ENCODE results near the gene KRTAP10-3.
"Not testable (repeated sequence)": the region's sequence is repeated elsewhere in the genome, so short reads cannot be mapped to it uniquely, and the experiment has no call there.

KRTAP10-3 gene

DNA sequence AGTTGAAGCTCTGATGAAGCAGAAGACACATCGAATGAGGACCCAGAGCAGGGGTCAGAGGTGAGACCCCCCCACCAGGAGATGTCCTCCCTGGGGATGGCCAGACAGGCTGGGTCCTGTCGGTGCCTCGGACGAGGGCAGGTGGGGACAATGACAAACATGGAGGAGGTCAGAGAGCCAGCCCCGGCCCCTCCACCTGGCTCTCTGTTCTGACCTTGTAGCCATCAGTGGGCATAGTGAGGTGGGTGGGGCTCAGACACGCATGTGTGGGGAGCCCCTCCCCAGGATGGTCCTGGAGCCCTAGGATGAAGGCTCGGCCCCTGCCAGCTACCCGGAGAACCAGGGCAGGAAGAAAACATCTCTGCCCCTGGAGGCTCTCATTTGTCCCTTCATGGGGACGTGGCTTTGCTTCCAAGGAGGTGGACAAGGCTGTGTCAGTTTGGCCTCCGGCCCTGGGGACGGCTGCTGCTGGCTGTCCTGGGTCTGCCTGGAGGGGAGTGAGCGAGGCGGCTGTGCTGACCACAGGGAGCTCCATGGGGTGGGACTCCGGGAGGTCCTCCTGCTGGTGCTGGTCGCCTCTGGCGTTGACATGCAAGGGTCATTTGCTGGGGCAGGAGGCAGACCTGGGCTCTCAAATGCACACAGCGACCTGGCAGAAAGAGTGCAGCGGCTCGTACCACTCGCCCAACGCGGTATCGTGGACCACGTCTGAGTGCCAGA lies 31.2 kb upstream of the KRTAP10-3 start:
- DNase-seq, result no peak

DNA sequence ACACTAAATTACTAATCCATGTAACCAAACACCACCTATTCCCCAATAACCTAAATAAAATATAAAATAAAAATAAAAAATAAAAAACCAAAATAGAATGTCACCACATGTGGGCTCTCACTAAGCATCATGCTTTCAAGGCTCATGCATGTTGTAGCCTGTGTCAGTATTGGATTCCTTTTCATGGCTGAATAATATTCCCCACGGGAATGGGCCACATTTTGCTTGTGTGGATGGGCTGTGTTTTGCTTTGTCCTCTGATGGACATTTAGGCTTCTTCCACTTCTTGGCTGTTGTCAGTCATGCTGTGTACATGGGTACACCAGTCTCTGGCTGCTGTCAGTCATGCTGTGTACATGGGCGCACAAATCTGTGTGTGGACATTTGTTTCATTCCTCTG lies 30.5 kb upstream of the KRTAP10-3 start:
- no peak for DNase-seq

DNA sequence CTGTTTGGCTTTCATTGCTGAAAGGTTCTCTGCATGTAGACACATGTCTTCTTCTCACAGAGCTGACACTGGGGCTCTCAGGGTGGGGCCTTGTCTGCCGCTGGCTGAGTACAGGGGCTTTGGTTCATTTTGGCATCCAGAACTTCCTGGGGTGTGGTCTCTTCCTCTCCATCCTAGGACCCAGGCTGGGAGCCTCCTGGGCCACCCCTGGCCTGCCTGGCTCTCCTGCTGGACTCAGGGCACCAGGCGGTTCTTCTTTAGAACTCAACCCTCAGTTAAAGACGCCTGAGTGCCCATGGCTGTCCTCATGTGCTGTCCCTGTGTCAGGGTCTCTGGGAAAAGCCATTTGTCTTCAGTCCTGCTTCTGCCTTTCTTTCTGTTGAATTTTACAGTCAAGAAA lies 27.3 kb upstream of the KRTAP10-3 start:
- no peak for DNase-seq

DNA sequence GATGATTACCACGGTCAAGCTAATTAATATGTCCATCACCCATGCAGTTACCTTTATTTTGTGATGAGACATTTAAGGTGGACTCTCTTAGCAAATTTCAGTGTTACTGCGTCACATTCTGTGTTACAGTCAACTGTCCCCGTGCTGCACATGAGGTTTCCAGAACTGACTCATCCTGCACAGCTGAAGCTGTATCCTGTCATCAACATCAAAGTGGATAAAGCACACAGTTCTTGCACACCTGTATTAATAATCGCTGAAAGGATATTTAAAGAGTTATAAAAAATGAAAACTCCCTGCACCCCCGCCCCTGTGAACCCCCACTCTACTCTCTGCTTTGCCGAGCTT lies 25.2 kb upstream of the KRTAP10-3 start:
- no peak for DNase-seq

DNA sequence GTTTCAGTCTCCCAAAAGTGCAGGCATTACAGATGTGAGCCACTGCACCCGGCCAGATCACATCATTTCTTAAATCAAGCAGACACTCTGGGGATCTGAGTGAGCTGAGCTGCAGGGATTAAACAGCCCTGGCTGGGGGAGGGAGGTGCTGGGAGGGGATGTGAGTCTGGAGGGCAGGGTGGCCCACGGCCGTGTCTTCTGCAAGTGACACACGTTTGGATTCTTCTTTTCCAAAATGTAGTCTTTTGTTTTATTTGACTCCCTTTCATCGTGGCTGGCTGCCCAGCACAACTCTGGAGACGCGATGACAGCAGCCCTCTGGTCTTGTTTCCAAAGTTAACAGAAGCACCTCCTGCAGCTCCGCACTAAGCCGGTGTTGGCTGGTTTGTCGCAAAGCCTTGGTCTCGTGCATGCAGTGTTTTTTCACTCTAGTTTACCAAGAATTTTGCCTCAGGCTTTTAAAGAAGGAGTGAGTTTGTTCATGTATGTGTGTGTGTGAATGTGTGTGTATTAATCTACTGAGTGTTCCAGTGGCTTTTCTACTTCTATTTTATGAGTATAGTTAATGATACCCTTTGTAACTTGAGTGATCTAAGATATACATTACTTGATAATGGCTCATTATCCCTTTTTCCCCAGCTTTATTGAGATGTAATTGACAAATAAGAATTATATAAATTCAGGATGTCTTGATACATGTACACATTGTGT lies 24.6 kb upstream of the KRTAP10-3 start:
- DNase-seq, result no peak

DNA sequence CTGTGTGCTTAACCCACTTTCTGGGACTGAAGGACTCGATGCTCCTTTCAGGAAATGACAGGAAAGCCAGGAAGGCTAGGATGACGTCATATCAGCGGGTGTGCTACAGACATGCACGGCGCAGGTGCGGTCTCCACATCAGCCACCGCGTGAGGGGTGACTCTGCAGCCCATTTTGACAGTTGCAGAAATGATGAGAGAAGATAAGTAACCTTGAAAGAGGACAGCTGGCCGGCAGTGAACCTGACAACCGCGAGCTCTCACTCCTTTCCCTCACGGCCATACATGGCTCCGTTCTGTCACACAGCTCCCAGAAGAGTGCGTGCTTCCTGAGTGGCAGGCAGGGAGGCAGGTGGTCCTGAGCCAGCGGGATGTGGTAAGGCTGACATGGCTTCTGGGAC lies 23.5 kb upstream of the KRTAP10-3 start:
- DNase-seq, result no peak

DNA sequence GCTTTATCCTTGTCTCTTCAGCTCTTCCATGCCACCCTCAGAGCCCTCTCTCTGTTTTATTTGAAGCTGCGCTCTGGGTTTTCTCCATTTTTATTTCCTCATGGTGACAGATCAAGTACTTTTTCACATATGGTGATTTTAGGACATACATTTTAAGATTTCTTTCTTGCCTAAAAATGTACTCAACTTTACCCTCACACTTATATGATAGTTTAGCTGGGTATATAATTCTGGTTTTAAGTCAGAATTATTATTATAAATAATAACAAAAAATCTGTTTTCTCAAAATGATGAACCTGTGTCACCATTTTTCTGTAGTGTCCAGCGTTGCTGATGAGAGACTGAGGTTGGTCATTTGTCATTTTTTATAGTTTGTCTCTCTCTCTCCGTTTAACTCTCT lies 22.6 kb upstream of the KRTAP10-3 start:
- no peak for DNase-seq

DNA sequence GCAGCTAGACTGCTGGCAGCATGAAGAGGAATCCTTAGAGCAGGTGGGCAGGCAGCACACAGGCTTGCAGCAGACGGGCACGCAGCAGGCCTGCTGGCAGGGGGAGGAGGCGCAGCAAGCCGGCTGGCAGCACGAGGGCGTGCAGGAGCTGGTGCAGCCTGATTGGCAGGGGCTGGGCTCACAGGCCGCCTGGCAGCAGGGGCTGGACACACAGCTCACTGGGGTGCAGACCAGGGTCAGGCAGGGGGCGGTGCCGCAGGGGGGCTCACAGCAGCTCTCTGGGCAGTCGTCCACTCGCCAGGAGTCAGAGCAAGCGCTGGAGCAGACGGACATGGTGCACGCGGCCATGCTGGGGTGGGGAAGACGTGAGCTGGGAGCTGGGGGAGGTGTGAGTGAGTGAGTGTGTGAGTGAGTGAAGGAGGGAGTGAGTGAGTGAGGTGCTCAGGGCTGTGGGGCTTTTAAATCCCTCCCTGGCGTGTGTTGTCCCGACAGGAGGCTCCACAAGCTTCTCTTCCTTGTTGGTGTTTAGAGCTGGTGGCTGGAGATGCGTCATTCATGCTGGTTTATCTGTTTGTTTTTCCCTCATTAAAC lies 21.7 kb upstream of the KRTAP10-3 start, which contains the start of gene KRTAP10-5:
KRTAP10-5 (minus strand) TSS at position 374 of the 591 bp plus-strand sequence; CDS start at position 348, 26 bp downstream.
- DNase-seq, result not testable (repeated sequence)

DNA sequence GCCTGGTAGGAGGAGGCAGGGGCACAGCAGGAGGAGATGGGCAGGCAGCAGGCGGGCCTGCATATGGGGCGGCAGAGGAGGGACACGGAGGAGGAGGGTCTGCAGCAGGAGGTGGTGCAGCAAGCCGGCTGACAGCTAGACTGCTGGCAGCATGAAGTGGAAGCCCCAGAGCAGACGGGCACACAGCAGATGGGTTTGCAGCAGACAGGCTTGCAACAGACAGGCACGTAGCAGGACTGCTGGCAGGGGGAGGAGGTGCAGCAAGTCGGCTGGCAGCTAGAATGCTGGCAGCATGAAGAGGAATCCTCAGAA lies 21.2 kb upstream of the KRTAP10-3 start:
- DNase-seq, result no peak

DNA sequence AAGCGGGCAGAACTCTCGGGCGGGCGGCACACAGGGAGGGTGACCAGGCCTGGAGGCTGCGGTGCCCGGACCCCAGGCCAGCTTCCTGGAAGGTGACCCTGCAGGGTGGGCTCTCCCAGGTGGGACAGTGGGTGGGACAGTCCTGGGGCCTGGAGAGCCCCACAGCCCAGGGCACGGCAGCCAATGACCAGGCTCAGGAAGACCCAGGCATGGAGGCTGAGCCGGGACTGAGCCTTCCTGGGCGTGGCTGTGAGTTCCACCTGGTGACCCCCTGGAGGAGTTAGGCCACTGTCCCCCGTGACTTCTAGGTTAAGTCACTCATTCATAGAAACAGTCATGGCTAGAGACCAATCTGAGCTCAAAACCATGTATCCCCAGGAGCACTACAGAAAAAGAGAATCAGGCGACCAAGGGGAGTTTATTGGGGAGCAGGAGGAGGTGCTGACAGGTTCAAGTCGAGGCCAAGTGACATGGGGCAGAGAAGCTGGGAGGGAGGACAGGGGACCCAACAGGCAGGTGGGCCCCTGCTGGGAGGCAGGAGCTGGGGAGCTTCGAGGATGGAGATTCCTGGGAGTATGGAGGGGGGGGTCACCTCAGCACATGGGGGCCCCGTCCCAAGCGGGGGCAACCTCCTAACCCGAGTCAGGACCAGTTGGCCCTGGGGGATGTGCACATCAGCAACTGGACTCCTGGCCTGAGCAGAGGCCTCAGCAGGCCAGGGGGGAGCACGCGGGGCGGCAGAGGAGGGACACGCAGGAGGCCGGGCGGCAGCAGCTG lies 20.6 kb upstream of the KRTAP10-3 start:
- DNase-seq, result no peak

DNA sequence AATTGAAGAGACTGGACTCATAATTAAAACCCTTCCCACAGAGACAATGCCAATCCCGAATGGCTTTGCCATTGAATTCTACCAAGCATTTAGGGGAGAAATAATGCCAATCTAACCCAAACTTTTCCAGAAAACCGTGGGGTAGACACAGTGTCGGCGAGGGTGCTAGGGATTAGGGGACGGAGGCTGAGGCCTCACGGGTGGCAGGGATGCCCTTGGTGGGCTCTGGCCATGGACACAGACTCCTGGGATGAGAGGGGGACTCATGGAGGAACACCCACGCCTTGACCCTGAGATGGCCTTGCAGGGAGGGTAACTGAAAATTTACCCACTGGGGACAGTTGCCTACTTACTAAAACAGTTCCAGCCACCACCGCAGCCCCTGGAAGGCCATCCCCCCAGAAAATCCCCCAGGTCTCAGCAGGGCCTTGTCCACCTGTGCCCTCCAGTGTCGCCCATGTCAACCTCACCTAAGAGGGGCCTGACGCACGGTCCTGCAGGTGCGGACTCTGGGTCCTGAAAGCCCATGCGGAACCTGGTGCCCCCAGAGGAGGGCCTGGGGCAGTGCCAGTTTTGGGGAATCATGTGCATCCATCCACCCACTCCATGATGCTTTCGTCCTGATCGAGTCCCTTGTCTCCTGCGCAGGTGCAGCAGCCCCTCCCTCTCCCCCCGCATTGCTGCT lies 19.9 kb upstream of the KRTAP10-3 start:
- DNase-seq, result no peak

DNA sequence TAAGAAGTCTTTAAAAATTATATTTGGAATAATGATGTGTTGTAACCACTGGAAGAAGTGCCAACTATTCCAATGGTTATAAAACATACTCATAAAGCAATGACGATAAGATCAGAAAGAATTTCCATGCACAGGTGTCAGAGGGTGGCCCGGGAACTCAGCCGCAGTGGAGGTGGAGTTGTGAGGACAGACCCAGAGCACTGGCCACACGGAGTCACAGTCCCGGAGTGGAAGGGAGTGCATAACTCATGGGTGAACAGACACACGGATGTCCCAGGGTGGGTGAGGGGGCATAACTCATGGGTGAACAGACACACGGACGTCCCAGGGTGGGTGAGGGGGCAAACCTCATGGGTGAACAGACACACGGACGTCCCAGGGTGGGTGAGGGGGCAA lies 17.4 kb upstream of the KRTAP10-3 start:
- no peak for DNase-seq

DNA sequence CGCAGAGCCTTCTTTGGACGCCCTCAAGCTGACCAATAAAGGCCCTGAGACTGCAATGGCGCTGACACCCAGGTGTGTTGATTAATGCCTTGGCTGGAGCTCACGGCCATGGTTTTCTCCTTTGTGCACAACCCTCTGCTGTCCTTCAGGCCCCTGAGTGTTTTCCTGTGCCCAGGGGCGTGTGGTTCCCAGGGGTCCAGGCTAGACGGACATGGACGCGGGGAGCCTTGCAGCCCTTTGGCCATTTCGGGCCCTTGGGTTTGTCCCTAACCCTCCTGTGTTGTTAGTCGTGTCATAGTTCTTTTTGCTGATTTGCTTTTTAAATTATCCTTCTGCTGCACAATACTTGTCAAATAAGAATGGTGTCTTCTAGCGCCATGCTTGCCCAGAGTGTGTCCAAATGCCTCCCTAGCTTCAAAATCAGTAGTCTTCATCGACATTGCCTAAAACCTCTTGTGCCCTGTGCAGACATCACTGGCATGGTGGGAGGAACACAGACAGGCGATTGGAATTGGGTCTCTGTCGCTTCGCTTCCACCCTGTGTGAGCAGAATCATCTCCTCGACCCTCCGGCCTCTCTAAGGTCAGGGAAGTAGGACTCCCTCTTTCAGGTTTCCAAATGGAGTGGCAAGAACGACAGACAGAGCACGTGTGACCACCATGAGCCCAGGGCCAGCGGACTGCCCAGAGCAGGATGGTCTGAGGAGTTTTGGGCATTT lies 16.9 kb upstream of the KRTAP10-3 start:
- no peak for DNase-seq

DNA sequence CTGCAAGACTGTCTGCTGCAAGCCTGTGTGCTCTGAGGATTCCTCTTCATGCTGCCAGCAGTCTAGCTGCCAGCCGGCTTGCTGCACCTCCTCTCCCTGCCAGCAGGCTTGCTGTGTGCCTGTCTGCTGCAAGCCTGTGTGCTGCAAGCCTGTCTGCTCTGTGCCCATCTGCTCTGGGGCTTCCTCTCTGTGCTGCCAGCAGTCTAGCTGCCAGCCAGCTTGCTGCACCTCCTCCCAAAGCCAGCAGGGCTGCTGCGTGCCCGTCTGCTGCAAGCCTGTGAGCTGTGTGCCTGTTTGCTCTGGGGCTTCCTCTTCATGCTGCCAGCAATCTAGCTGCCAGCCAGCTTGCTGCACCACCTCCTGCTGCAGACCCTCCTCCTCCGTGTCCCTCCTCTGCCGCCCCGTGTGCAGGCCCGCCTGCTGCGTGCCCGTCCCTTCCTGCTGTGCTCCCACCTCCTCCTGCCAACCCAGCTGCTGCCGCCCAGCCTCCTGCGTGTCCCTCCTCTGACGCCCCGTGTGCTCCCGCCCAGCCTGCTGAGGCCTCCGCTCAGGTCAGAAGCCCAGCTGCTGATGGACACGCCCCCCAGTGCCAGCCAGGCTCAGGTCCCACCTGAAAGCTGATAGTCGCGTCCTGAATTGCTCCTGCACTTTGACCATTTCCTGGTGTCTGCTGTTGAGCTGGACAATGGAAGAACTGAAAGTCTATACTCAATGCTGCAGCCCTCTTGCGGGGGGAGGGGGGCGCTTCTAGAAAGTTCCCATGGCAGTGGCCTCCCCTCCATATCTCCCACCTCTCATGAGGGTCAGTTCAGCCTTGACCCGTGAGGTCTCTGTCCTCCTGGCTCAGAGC lies 16.1 kb upstream of the KRTAP10-3 start:
- DNase-seq, result no peak

DNA sequence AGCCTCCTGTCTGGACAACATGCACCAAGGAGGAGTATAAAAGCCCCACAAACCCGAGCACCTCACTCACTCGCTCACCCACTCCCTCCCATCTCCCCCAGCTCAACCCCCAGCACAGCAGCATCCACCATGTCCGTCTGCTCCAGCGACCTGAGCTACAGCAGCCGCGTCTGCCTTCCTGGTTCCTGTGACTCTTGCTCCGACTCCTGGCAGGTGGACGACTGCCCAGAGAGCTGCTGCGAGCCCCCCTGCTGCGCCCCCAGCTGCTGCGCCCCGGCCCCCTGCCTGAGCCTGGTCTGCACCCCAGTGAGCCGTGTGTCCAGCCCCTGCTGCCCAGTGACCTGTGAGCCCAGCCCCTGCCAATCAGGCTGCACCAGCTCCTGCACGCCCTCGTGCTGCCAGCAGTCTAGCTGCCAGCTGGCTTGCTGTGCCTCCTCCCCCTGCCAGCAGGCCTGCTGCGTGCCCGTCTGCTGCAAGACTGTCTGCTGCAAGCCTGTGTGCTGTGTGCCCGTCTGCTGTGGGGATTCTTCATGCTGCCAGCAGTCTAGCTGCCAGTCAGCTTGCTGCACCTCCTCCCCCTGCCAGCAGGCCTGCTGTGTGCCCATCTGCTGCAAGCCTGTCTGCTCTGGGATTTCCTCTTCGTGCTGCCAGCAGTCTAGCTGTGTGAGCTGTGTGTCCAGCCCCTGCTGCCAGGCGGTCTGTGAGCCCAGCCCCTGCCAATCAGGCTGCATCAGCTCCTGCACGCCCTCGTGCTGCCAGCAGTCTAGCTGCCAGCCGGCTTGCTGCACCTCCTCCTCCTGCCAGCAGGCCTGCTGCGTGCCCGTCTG lies 15.2 kb upstream of the KRTAP10-3 start, which contains the start of gene KRTAP10-4:
KRTAP10-4 (plus strand) TSS at position 100 of the 827 bp plus-strand sequence; CDS start at position 130, 30 bp downstream.
- not testable (repeated sequence) for DNase-seq

DNA sequence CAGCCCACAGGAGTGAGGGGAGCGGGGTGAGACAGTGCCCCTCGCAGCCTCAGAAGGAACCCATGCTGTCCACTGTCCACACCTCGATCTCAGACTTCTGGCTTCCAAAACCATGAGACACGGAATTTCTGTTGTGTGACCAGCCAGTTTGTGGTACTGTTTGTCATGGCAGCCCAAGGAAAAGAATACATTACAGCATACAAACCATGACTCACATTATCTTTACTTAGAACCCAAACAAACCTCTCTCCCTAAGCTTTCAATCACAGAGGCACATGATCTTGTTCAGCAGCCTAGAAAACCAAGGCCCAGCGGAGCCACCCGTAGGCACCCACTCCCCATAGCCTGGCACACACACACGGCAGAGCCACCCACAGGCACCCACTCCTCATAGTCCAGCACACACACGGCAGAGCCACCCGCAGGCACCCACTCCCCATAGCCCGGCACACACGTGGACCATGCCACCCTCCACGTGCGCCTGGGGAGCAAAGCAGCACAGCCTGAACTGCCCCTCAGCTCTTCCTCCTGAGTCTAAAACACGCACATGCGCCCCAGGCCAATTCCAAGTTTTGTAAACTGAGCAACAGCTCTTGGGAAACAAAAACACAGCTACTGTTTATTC lies 14.5 kb upstream of the KRTAP10-3 start:
- no peak for DNase-seq

DNA sequence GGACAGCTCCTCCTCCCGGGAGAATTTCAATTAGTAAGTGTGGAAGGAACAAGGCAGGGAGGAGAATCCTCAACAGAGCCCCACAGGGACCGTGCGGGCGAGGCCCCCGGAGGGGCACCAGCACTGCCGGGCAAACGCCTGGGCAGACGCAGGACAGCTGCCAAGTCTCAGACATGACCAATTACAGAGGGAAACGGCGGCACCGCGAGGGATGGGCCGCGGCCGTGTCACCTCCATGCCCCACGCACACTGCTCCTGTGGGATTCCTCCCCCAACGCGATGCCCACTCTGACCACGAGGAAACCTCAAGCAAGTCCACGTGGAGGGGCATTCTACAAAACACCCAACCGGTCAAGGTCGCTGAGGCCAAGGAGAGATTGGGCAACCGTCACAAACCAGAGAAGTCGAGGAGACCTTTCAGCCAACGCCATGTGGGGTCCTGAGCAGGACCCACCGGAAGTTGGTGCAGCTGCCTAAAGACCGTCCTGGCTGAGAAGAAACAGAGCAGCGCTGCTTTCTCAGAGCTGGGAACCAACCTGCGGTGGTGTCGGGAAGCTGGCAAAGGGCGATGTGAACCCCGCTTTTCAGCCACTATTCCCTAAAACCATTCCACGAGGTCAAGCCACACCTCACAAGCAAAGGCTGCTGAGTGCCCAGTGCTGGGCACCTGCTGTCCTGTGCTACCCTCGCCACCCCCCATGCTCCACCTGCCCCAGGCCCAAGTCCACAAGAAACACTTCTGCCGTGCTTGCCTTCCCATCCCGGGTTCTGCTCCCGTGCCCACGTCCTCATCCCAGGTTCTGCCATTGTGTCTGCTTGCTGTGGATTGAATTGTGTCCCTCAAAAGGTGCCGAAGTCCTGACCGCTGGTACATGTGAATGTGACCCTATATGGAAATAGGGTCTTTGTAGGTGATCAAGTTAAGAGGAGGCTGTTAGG lies 13.5 kb upstream of the KRTAP10-3 start:
- DNase-seq, result no peak

DNA sequence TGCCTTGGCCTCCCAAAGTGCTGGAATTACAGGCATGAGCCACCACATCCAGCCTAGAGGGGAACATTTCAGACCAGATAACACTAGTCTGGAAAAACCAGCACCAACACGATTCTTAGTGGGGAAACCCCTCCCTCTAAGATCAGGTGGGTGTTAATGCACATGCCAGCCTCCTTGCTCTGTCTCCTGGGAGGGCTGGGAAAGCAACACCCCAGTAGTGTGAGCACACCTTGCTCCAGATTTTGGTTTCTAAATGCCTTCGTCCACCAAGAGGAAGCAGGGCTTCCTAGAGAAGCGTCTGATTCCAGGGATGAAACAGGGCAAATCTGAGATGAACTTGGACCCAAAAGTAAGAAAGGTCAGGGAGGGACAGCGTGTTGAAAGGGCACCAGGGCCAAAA lies 12.7 kb upstream of the KRTAP10-3 start:
- no peak for DNase-seq

Data from right hindlimb (tissue), 1 donor.